AG09319 (cell line): Measurements from ENCODE around the gene WNT7B.

Source experiments
- DNase-seq: peaks from one replicate; pipeline ENCODE4 v3.0.0-alpha.2; 2010; ENCODE audit warnings: low read depth; ENCODE audit errors: extremely low read depth
- TF ChIP-seq, protein P1 (sequence below): IDR thresholded peaks from 2 replicates; pipeline ENCODE4 v1.5.1; 2011; ENCODE audit warnings: low read depth, mild to moderate bottlenecking, inconsistent platforms, low read length, moderate library complexity

WNT7B gene

DNA sequence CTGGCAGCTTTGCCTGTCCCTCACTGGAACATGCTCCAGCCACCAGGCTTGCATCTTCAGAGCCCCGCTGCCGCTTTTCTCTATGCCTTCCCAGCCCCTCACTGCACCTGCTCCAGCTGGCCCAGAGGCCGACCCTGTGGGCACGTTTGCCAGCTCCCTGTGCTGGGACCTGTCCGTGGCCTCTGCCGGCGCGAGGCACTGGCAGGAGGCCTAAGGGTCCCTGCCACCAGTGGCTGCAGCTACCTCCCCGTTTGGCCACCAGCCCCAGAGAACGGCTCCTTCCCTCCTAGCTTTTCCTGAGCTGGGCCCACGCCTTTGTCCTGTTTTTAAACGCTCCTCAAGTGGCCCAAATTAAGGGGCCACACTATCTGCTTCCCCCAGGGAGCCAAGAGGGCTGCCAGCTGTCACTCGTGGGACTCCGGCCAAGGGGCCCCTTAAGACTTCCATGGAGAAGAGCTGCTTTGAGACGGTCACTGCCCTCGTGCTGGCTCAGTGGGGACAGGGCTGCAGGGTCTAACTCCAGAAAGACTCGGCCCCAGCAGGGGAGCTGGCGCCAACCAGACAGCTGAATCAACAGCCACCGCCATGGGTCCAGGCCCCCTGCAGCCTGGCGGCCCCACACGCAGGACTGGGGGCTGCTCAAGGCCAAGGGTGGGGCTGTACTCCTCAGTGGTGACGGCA is 24.6 kb upstream of the WNT7B start:
- no peak for DNase-seq
- TF ChIP-seq, protein P1, sequence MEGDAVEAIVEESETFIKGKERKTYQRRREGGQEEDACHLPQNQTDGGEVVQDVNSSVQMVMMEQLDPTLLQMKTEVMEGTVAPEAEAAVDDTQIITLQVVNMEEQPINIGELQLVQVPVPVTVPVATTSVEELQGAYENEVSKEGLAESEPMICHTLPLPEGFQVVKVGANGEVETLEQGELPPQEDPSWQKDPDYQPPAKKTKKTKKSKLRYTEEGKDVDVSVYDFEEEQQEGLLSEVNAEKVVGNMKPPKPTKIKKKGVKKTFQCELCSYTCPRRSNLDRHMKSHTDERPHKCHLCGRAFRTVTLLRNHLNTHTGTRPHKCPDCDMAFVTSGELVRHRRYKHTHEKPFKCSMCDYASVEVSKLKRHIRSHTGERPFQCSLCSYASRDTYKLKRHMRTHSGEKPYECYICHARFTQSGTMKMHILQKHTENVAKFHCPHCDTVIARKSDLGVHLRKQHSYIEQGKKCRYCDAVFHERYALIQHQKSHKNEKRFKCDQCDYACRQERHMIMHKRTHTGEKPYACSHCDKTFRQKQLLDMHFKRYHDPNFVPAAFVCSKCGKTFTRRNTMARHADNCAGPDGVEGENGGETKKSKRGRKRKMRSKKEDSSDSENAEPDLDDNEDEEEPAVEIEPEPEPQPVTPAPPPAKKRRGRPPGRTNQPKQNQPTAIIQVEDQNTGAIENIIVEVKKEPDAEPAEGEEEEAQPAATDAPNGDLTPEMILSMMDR = no peak

DNA sequence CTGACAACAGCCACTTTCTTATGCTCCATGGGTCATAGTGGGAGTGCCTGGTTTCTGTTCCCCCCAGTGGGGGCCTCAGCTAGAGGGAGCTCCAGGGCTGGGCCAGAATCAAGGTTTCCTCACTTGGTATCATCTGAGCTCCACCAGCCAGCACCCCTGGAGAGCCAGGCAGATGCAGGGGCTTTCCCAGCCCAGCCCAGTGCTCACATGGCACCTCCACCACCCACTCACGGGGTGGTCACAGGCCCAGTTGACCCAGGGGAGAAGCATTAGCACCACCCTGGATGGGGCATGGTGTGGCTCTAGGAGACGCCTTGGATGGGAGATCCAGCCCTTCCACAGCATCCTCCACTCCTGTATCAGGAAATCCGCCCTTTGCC is 24.1 kb upstream of the WNT7B start:
- DNase-seq = no peak
- TF ChIP-seq, protein P1 = peak; percentile 4; the same call in 1 of the 2 replicates

DNA sequence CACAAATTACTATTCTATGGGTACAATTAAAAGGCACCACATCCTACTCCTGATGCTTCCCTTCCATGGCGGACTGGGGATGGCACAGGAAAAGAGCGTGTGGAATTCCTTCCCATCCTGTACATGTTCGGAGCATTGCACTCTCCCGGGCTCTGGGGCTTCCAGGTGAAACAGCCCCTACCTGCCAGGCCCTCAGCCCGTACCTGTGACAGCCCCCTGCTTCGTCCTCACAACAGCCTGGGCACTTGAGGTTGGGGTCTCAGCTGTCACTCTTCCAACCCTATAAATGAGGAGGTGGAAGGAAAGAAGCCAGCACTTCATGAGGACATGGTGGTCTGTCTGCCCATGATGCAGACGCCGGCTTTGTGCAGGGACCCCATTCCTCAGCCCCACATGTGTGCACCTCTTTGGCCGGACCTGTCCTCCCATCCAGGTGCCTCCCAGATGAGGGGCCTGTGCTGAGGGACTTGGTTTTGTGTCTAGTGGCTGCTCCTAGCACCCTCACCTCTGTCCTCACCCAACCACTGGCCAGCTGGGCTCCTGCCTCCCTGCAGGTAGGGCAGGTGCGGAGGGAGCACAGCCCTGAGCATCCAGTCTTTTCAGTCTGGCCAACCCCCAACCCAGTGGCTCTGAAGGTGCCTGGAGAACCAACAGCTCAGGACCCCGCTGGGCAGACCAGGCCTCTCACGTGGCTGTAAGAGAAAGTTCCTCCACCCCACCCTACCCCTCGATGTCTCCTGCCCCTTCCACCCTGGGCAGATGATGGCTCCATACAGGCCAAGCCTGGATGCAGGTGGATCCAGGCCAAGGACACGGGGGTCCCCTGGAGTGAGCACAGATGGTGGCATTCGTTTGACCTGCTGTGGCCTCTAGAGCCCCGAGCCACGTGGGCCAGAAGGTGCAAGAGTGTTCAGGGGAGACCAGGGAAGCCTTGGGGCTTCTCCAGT is 23.4 kb upstream of the WNT7B start:
- no peak for DNase-seq
- TF ChIP-seq, protein P1 = no peak

DNA sequence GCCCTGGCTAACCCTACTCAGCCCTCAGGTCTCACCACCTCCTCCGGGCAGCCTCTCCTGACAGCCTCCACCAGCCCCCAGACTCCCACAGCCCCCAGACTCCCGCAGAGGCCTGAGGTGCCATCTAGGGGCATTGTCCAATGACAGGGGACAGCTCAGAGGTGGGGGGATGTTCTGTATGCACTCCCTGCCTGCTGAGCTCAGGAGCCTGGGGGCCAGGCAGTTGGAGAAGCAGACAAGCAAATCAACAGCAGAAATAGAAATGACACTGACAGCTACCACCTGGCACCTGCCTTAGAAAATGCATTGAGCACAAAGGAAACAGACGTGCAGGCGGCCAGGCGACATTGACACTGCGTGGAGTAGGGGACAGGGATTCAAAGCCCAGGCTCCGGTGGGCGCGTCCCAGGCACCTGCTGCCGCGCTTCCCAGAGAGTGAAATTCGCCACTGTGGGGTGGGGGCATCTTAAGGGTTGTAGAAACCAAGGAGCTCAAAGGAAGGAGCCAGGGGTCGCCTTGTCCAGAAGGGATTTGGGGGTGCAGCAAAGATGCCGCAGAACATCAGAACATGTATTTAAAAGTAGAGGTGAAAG is 22.5 kb upstream of the WNT7B start:
- DNase-seq = no peak
- TF ChIP-seq, protein P1 = no peak

DNA sequence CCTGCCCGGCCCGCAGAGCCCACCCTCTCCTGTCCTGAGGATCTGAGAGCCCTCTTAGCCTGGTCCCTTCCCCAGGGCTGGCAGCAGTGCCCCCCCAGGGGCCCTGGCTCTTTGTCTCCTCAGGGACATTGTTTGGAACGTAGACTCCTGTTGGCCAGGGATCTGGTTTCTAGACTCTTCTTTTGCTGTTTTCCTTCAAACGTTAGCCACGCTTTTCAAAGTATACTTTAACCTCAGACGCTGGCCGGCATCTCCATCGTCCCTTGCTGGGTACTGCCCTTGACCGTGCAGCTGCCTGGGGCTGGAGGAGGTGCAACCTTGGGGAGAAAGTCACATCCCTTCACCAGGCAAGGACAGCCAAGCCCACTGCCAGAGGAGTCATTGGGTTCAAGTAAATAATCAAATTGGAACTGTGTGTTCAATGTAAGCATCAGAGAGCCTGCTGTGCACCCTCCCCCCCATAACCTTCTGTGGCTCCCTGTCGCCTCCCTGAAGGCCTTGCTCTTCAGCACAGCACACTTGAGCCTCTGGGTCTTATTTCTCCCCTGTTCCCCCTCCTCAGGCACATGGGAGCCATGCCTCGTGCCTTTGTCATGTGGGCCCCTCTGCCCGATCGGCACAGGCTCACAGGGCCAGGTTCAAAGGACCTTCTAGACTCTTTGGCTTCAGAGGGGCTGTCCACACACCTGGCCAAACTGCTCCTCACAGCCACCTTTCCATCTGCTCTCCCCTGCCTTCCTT is 21.8 kb upstream of the WNT7B start:
- TF ChIP-seq, protein P1 = no peak
- DNase-seq = no peak

DNA sequence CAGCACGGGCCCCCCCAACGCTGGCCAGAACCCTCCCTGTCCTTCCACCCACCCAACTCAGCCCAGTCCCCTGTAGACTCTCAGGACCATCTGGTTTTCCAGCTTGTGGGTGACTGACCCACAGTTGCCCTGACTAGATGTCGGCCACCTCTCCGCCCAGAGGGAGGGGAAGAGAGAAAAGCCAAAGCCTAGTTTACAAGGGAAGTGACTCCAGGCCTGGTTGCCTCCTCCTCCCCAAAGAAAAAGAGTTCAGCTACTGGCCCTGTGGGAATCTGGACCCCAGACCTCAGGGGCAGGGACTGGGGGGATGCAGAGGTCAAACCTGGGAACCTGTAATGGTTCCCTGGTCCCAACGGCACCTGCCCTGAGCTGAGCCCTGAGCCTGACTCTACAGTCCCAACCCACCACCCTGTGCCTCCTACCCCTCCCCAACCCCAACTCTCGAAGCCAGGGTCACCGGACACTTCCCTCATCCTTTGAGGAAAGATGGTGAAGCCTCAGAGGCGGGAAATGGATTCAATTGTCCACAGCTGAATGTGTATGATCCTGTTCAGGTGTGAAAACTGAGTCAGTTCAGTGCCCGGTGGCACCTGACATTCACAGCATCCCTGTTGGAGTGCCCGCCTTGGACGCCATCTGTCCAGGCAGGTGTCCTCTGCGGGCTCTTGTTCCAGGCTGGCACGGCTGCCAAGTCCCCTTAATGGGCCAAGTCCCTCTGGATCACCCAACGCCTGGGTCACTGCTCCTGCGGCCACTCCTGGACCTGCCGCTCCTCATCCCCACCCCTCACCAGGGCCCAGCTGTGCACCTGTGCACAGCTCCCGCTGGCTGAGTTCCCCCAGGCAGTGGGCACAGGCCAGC is 21.0 kb upstream of the WNT7B start:
- TF ChIP-seq, protein P1 = no peak
- DNase-seq = no peak
